GM06990 (cell line): ENCODE measurements around the gene ALDH5A1.

Source experiments
- DNase-seq: peaks from one replicate; pipeline ENCODE4 v3.0.0-alpha.2; 2011; ENCODE audit not compliant: insufficient read length; ENCODE audit errors: extremely low read depth
- H3K27me3 ChIP-seq: replicated peaks from 2 replicates; pipeline ENCODE4 v1.6.0; 2011; ENCODE audit warnings: low read length; ENCODE audit not compliant: control insufficient read depth, insufficient read depth
- H3K36me3 ChIP-seq: 2 replicates; pipeline ENCODE4 v1.5.1; 2011; ENCODE audit warnings: low read length; ENCODE audit not compliant: control insufficient read depth, insufficient read depth
- H3K4me3 ChIP-seq: replicated peaks from 2 replicates; pipeline ENCODE4 v1.5.1; 2011; ENCODE audit warnings: low read depth, mild to moderate bottlenecking, control low read depth, low read length
- TF ChIP-seq, protein P1 (sequence below): IDR thresholded peaks from 2 replicates; pipeline ENCODE4 v1.5.1; 2011; ENCODE audit warnings: low read length, control low read depth, mild to moderate bottlenecking, inconsistent platforms; ENCODE audit not compliant: insufficient read depth, poor library complexity, severe bottlenecking

ALDH5A1 gene

DNA sequence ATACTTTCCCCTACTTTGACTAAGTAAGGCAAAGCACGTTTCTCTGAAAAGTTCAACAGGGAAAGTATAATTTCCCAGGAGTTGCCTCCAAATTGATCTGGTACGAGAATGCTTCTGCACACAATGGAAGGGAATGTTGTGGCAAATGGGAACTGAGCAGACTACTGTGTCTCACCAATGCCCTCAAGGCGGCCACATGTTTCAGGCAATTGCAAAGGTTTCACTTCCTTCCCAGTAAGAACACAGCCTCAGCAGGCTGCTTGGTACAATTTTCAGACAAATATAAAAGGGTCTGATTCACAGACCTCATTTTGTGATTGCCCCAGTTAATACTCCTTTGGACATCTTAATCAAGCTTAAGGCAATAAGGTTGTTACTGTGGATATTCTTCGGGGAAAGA is 80.0 kb downstream of the ALDH5A1 start:
- H3K36me3 ChIP-seq = no peaks in the 10 kb centered on the region
- TF ChIP-seq, protein P1, sequence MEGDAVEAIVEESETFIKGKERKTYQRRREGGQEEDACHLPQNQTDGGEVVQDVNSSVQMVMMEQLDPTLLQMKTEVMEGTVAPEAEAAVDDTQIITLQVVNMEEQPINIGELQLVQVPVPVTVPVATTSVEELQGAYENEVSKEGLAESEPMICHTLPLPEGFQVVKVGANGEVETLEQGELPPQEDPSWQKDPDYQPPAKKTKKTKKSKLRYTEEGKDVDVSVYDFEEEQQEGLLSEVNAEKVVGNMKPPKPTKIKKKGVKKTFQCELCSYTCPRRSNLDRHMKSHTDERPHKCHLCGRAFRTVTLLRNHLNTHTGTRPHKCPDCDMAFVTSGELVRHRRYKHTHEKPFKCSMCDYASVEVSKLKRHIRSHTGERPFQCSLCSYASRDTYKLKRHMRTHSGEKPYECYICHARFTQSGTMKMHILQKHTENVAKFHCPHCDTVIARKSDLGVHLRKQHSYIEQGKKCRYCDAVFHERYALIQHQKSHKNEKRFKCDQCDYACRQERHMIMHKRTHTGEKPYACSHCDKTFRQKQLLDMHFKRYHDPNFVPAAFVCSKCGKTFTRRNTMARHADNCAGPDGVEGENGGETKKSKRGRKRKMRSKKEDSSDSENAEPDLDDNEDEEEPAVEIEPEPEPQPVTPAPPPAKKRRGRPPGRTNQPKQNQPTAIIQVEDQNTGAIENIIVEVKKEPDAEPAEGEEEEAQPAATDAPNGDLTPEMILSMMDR = peak; percentile 1
- no peak for DNase-seq

DNA sequence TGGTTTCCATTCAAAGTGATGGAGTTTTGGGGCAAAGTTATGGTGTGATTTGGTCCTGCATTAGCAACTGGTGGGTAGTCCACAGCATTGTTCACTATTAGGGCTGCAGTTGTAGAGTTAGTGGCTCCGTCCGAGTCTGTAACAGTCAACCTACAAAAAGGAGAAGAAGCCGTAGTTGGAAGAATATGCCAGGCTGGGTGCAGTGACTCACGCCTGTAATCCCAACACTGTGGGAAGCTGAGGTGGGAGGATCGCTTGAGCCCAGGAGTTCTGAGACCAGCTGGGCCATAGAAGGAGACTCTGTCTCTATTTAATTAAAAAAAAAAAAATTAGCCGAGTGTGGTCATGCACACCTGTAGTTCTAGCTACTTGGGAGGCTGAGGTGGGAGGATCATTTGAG is 81.7 kb downstream of the ALDH5A1 start:
- DNase-seq = no peak
- no peaks in the 10 kb centered on the region for H3K27me3 ChIP-seq
- no peaks in the 10 kb centered on the region for H3K36me3 ChIP-seq
- H3K4me3 ChIP-seq = no peak overlapping the region
- TF ChIP-seq, protein P1 = no peak

More for the DNA sequence above, 80.0 kb downstream of the ALDH5A1 start:
- Histone ChIP-seq H3K4me3 (no peak overlapping the region), H3K27me3 (no peaks in the 10 kb centered on the region)

DNA sequence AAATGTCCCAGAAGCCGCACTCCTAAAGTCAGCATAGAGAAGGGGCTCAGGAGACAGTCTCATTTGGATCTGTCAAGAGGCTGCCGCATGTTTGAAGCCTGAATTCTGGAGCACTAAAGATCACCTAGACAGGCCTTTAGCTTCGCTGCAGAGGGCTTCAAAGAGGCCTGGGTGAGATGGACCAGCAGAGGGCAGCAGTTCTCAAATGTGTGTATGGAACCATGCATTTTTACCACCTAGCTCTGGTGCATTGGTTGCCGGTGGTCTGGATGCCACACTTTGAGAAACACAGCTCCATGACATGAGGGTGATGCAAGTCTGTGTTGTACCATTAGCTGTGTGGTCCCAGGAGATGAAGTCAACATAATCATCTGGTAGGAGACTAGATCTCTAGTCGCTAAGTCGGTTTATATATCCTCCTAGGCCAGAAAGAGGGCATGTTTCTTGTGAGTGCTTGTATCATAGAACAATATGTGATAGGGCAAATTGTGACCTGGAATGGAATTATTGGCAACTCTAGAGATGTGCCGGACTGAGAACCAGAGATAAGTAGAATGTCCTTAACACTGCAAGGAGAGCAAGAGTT is 86.4 kb downstream of the ALDH5A1 start:
- Histone ChIP-seq H3K36me3 (no peaks in the 10 kb centered on the region), H3K27me3 (no peaks in the 10 kb centered on the region; the same call in 1 of the 2 replicates), H3K4me3 (no peak overlapping the region)
- DNase-seq = no peak
- TF ChIP-seq, protein P1 = peak; percentile 91

DNA sequence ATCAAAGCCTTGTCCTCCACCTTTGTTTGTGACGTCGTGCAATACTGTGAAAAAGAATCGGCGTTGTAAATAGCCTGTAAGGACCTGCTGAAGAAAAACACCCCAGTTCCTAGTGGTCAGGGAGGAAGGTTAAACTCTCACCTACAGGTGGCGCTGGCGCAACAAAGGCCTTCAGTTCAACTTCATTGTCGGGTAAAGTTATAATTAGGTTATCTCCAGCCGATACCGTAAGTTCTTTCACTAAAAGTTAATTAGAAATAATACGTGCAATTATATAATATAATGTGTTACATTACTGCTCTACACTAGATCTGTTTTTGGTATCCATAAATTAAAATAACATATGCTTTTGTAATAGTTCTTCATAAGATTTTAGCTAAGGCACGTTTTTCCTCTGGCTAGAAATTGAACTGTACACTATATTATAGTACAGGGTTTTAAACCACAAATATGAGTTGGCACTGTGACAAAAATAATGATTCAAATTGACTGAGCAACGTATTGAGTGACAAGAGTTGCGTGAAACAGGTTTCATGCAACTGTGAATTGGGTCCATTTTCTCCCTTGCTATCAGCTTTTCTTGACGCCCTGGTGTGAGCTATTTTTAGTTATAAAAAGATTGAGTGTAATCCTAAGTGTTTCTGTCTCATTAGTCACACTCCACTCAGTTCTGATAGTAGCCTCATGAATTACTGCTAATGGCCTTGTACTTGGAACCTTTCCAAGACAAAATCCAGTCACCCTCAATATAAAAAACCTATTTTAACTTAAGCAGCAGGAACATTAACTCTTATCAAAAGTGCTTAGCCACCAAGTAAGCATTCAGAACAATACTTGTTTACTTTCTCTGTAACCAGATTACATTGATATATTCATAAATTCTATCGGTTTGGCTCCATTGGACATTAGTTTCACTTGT is 89.0 kb downstream of the ALDH5A1 start:
- TF ChIP-seq, protein P1 = peak; percentile 88
- H3K36me3 ChIP-seq = no peaks in the 10 kb centered on the region
- DNase-seq = peak; percentile 18
- no peak overlapping the region for H3K4me3 ChIP-seq
- no peaks in the 10 kb centered on the region; the same call in 1 of the 2 replicates for H3K27me3 ChIP-seq

DNA sequence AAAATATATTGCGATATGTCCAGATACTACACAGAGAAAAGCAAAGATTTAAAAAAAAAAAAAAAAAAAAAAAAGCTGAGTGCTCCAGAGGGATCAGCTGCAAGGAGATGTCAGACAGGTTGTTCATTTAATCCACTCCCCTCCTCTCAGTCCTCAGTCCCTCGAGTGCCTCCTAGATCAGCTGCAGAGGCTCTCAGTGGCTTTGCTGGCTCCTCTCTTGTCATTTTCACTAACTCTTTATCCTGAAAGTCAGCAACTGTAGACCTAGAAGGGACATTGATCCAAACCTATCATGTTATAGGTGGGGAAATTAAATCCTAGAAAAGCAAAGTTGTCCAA is 89.6 kb downstream of the ALDH5A1 start:
- TF ChIP-seq, protein P1 = no peak
- Histone ChIP-seq H3K36me3 (no peaks in the 10 kb centered on the region), H3K27me3 (no peaks in the 10 kb centered on the region; the same call in 1 of the 2 replicates), H3K4me3 (no peak overlapping the region)
- no peak for DNase-seq
